Parathyroid adenoma (tissue), 2 donors: Measurements from ENCODE around the gene FGF10.
A peak's percentile ranks its signal among the peaks of the same experiment; 100 is the strongest.

Experiments used
- H2AFZ ChIP-seq: fragments of 300-600 bp; sonication (generic); one replicate; pipeline ENCODE4 v1.7.0; 2017; ENCODE audit warnings: antibody characterized with exemption, mild to moderate bottlenecking
- H3K27ac ChIP-seq: fragments of 300-600 bp; sonication (generic); one replicate; pipeline ENCODE4 v1.7.0; 2017
- H3K27me3 ChIP-seq: fragments of 300-600 bp; sonication (generic); one replicate; pipeline ENCODE4 v1.7.0; 2017; ENCODE audit warnings: low read length; ENCODE audit not compliant: control insufficient read depth, insufficient read depth
- H3K36me3 ChIP-seq: fragments of 300-600 bp; sonication (generic); one replicate; pipeline ENCODE4 v1.7.0; 2017; ENCODE audit warnings: low read length; ENCODE audit not compliant: control insufficient read depth, insufficient read depth
- H3K4me1 ChIP-seq: fragments of 300-600 bp; sonication (generic); one replicate; pipeline ENCODE4 v1.7.0; 2017; ENCODE audit warnings: control low read depth
- H3K4me2 ChIP-seq: fragments of 300-600 bp; sonication (generic); one replicate; pipeline ENCODE4 v1.7.0; 2017; ENCODE audit warnings: low read length
- H3K4me3 ChIP-seq: fragments of 300-600 bp; sonication (generic); one replicate; pipeline ENCODE4 v1.7.0; 2017; ENCODE audit warnings: low read depth, low read length
- H3K79me2 ChIP-seq: fragments of 300-600 bp; sonication (generic); one replicate; pipeline ENCODE4 v1.7.0; 2017; ENCODE audit warnings: control low read depth
- H3K9ac ChIP-seq: fragments of 300-600 bp; sonication (generic); one replicate; pipeline ENCODE4 v1.7.0; 2017; ENCODE audit warnings: mild to moderate bottlenecking
- H3K9me3 ChIP-seq: fragments of 300-600 bp; sonication (generic); one replicate; pipeline ENCODE4 v1.7.0; 2017; ENCODE audit warnings: low read length; ENCODE audit not compliant: control insufficient read depth
- TF ChIP-seq, protein P1 (sequence below): fragments of 300-600 bp; sonication (generic); IDR thresholded peaks from one replicate; pipeline ENCODE4 v1.7.0; 2017; ENCODE audit warnings: antibody characterized with exemption, mild to moderate bottlenecking
- donor health status: primary hyperparathyroidism.

FGF10 gene

DNA sequence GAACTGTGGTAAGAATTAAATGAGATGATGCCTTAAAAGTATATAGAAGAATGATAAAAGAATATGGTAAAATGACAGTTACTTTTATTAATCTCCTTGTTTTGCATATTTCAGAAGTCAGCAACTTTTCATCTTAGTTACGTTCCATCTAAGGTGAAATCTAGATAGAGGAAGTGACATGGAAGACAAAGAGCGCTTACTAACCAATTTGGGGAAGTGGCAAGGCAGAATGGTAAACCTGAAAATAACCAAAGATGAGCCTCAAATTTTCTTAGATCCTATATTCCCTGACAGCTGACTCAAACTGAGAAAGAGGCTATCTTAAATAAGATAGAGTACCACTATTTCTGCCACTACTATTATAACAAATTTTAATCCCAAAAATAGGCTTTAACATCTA lies 52.5 kb downstream of the FGF10 start:
- Histone ChIP-seq H2AFZ (no peak overlapping the region), H3K4me3 (no peak overlapping the region), H3K36me3 (no peaks in the 10 kb centered on the region), H3K79me2 (no peaks in the 10 kb centered on the region), H3K9ac (no peak overlapping the region), H3K4me2 (no peak overlapping the region), H3K27ac (no peak overlapping the region), H3K9me3 (no peaks in the 10 kb centered on the region), H3K4me1 (no peaks in the 10 kb centered on the region), H3K27me3 (no peaks in the 10 kb centered on the region)
- TF ChIP-seq, protein P1, sequence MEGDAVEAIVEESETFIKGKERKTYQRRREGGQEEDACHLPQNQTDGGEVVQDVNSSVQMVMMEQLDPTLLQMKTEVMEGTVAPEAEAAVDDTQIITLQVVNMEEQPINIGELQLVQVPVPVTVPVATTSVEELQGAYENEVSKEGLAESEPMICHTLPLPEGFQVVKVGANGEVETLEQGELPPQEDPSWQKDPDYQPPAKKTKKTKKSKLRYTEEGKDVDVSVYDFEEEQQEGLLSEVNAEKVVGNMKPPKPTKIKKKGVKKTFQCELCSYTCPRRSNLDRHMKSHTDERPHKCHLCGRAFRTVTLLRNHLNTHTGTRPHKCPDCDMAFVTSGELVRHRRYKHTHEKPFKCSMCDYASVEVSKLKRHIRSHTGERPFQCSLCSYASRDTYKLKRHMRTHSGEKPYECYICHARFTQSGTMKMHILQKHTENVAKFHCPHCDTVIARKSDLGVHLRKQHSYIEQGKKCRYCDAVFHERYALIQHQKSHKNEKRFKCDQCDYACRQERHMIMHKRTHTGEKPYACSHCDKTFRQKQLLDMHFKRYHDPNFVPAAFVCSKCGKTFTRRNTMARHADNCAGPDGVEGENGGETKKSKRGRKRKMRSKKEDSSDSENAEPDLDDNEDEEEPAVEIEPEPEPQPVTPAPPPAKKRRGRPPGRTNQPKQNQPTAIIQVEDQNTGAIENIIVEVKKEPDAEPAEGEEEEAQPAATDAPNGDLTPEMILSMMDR, result no peak

DNA sequence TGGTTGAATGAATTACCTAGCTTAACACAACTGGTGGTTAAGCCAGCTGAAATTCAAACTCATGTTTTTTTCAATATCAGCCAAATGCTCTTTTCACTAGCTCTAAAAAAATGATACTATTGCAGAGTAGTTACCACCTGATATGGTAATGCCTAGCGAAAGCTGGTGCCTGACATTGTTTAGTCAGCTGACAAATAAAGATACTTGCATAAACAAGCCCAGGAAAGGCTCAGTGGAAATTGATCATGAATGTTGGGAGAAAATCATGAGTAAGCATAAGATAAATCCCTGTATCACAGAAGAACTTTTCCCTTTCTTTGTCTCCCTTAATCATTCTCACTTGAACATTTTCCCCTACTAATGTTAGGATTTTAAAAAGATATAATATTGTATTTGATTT lies 54.6 kb downstream of the FGF10 start:
- H2AFZ ChIP-seq, result no peak overlapping the region
- H3K4me3 ChIP-seq, result no peak overlapping the region
- H3K4me1 ChIP-seq, result no peaks in the 10 kb centered on the region
- no peaks in the 10 kb centered on the region for H3K9me3 ChIP-seq
- H3K27ac ChIP-seq, result no peak overlapping the region
- H3K36me3 ChIP-seq, result no peaks in the 10 kb centered on the region
- no peaks in the 10 kb centered on the region for H3K79me2 ChIP-seq
- no peak overlapping the region for H3K4me2 ChIP-seq
- no peaks in the 10 kb centered on the region for H3K27me3 ChIP-seq
- TF ChIP-seq, protein P1, result no peak
- no peak overlapping the region for H3K9ac ChIP-seq

DNA sequence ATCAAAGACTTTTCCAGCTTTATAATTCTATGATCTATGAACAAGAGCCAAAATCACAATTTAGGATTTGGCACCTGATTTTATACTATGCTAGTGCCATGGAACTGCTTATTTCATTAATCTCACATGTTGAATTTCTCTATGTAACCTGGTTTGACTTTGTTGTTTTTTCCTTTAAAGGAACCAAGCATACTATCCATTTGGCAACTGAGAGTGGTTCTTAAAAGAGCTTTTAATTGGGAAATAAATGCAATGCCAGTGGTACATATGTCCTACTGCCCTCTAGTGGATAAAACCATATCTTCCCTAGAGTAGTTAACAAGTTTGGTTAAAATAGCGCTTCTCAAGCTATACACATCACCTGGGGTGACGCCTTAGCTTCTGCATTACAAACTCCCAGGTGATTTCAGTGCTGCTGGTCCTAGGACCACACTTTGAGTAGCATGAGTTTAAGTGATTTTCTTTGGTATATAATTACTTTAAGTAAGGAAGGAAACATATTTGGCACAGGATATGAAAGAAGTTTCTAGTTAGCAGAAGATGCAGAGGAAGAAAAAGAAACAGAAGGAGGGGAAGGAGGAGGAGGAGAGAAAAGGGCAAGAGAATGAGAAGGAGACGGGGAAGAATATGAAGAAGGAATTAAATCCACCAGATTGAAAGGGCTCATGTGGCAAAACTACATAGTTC lies 56.8 kb downstream of the FGF10 start:
- Histone ChIP-seq H3K27ac (no peak overlapping the region), H3K4me1 (no peaks in the 10 kb centered on the region), H3K27me3 (no peaks in the 10 kb centered on the region), H3K9me3 (no peaks in the 10 kb centered on the region), H3K4me3 (no peak overlapping the region), H3K36me3 (no peaks in the 10 kb centered on the region), H2AFZ (no peak overlapping the region), H3K79me2 (no peaks in the 10 kb centered on the region), H3K4me2 (no peak overlapping the region), H3K9ac (no peak overlapping the region)
- TF ChIP-seq, protein P1, result peak; percentile 62

DNA sequence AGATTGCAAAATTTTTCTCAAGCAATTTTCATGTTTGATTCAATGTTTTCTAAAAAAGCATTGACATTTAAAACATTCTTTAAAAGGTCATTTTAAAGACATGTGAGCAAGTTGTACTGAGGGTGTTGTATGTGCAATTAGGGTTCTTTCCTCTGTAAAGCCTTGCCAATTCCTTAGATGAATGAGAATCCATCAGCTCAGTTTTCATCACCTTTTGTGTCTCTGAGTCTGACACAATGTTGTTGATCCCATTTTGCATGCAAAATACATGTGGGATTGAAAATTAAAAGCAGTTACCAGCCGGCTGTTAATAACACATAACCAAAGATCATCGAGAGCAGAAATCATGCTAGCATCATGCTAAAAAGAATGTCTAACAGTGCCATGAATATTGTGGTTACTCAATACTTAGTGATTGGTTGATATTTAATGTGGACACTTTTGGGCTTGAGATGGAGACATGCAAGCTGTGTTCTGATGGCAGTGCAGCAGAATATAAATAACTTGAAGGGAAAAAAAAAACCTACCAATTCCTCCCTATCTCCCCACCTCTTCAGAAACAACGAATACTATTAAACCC lies 57.7 kb downstream of the FGF10 start:
- TF ChIP-seq, protein P1, result no peak
- Histone ChIP-seq H3K4me1 (no peaks in the 10 kb centered on the region), H3K4me2 (no peak overlapping the region), H2AFZ (no peak overlapping the region), H3K36me3 (no peaks in the 10 kb centered on the region), H3K27me3 (no peaks in the 10 kb centered on the region), H3K4me3 (no peak overlapping the region), H3K9me3 (no peaks in the 10 kb centered on the region), H3K79me2 (no peaks in the 10 kb centered on the region), H3K9ac (no peak overlapping the region), H3K27ac (no peak overlapping the region)

DNA sequence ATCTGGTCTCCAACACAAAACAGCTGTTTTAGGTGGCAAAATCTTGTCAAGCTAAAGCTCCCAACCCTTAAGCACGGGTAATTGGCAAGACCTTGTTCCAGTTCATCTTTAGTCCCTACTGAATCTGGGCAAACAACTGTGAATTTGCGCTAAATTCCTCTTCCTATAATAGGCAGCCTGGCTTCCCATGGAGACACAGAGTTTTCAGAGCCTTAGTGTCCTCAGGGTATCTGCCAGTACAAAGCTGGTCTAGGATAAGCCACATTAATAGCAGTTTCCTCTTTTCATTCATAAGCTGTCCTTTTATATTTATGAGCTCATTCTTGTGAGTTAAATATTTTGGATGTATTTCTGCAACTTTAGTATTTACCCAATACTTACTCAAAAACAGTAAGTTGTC lies 59.5 kb downstream of the FGF10 start:
- H3K9me3 ChIP-seq, result no peaks in the 10 kb centered on the region
- TF ChIP-seq, protein P1, result no peak
- no peak overlapping the region for H3K9ac ChIP-seq
- no peaks in the 10 kb centered on the region for H3K4me1 ChIP-seq
- no peaks in the 10 kb centered on the region for H3K36me3 ChIP-seq
- H2AFZ ChIP-seq, result no peak overlapping the region
- H3K79me2 ChIP-seq, result no peaks in the 10 kb centered on the region
- no peak overlapping the region for H3K4me3 ChIP-seq
- H3K4me2 ChIP-seq, result no peak overlapping the region
- no peak overlapping the region for H3K27ac ChIP-seq
- no peaks in the 10 kb centered on the region for H3K27me3 ChIP-seq
